Peyer's patch (tissue), 4 donors: ENCODE measurements around the gene TTC28. TPM values are rescaled to one million over a fixed set of nuclear protein-coding genes. Genes with fewer than 3 reads are reported as not detected.

Experiments used
- DNase-seq, 3 donors: peaks; one replicate each; pipeline ENCODE4 v3.0.0-alpha.2; 2017 to 2019
- H3K27ac ChIP-seq, 4 donors: fragments of 200-600 bp; sonication (generic); one replicate each; pipeline ENCODE4 v1.5.1; 2016 to 2019
- H3K27me3 ChIP-seq, 2 donors: fragments of 200-600 bp; sonication (generic); one replicate each; pipeline ENCODE4 v1.5.1; 2019
- H3K36me3 ChIP-seq, 3 donors: fragments of 200-600 bp; sonication (generic); one replicate each; pipeline ENCODE4 v1.5.1; 2016 to 2019
- H3K4me1 ChIP-seq, 4 donors: fragments of 200-600 bp; sonication (generic); one replicate each; pipeline ENCODE4 v1.5.1; 2016 to 2019
- H3K4me3 ChIP-seq, 4 donors: fragments of 200-600 bp; sonication (generic); 1 replicate in 3 of 4; 2 replicates in 1 of 4; pipeline ENCODE4 v1.5.1; 2016 to 2019; ENCODE audit warnings: mild to moderate bottlenecking in 1 of 4
- H3K9me3 ChIP-seq, 4 donors: fragments of 200-600 bp; sonication (generic); one replicate each; pipeline ENCODE4 v1.5.1; 2016 to 2019; ENCODE audit warnings: mild to moderate bottlenecking in 1 of 4
- CTCF ChIP-seq, 6 experiments: fragments of 450-650 bp in 4 of 6; fragments of 200-600 bp in 2 of 6; sonication (generic) in 1 of 6; IDR thresholded peaks; one replicate each; pipeline ENCODE4 v1.5.1; 2017 to 2019; ENCODE audit warnings: antibody characterized with exemption in 6 of 6, mild to moderate bottlenecking in 3 of 6, moderate library complexity in 1 of 6
- POLR2A ChIP-seq, 2 donors: fragments of 450-650 bp; IDR thresholded peaks; one replicate each; pipeline ENCODE4 v1.5.1; 2017; ENCODE audit warnings: antibody characterized with exemption in 2 of 2, mild to moderate bottlenecking in 2 of 2, moderate library complexity in 2 of 2
- total RNA-seq, 4 donors: library from RNA; depleted of rRNA; stranded (reverse); fragments of >200 nt; gene quantifications; one replicate each; pipeline ENCODE4 v1.1.0, GENCODE V29; 2016

Gene TTC28
- total RNA-seq, 4 donors from 2014 or later = 9.1 to 46.4 (median 35.2) TPM

DNA sequence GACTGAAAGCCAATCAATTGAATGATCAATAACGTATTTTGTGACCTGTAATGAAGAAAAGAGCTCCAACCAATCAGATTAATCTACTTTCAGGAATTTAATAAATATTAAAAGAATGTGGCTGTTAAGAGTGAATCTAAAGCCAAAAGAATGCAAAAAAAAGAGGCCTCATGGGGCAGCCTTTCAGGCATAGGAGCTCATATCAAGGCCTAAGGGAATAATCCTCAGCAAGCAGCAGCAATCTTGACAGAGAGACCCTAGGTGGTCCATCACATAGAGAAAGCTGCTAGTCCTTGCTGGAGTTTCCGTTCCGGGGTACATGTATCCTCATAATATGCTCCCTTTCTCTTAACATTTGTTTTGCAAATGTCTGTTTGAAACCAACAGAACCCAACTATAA is 447.4 kb downstream of the TTC28 start:
- Histone ChIP-seq H3K36me3 (no peaks in the 10 kb centered on the region), H3K27me3 (no peaks in the 10 kb centered on the region), H3K4me1 (no peaks in the 10 kb centered on the region), H3K27ac (no peak overlapping the region), H3K4me3 (no peak overlapping the region), H3K9me3 (no peaks in the 10 kb centered on the region)
- DNase-seq = no peak
- TF ChIP-seq POLR2A (IDR thresholded peaks at IDR 0.05) (no peak), CTCF (IDR thresholded peaks at IDR 0.05) (no peak)

DNA sequence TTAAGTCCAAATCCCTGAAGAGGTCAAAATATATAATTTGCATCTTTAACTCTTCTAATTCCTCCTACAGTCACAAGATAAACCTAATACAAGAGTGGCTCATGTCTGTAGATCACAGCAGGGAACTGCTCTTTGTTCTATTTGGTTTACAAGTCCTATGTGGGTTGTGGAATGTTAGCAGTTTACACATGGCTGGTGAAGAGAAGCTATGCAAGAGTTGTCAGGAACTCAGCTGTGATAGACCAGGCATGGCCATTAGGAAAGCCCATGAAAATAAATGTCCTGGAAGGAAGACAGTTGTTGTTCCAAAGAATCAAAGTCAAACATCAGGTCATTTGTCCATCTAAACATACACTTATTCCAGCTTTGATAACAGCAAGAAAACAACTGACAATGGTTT is 448.2 kb downstream of the TTC28 start:
- no peaks in the 10 kb centered on the region for H3K4me1 ChIP-seq
- no peaks in the 10 kb centered on the region for H3K9me3 ChIP-seq
- no peak for DNase-seq
- H3K27ac ChIP-seq = no peak overlapping the region
- no peaks in the 10 kb centered on the region for H3K36me3 ChIP-seq
- no peak for TF ChIP-seq CTCF (IDR thresholded peaks at IDR 0.05)
- no peak for TF ChIP-seq POLR2A (IDR thresholded peaks at IDR 0.05)
- no peak overlapping the region for H3K4me3 ChIP-seq
- no peaks in the 10 kb centered on the region for H3K27me3 ChIP-seq

DNA sequence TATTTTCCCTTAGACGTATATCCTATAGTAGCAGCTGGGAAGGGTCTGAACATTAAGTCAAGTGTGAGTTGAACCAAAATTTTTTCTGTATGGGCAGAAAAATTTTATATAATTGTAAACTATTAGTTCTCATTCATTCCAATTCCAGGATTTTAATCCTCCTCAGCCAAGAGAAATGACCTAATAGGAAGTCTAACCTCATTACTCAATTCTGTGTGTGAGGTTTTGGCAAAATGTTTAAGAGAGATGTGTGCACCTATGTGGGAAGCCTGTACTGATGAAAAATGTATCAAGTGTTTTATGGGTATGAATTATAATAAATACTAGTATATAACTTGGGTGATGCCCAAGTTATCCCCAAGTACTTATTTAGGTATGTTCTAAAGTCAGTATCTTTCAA is 449.0 kb downstream of the TTC28 start:
- H3K4me1 ChIP-seq = no peaks in the 10 kb centered on the region
- H3K9me3 ChIP-seq = no peaks in the 10 kb centered on the region
- no peak for DNase-seq
- TF ChIP-seq POLR2A (IDR thresholded peaks at IDR 0.05) = no peak
- no peak for TF ChIP-seq CTCF (IDR thresholded peaks at IDR 0.05)
- H3K27me3 ChIP-seq = no peaks in the 10 kb centered on the region
- no peaks in the 10 kb centered on the region for H3K36me3 ChIP-seq
- no peak overlapping the region for H3K27ac ChIP-seq
- no peak overlapping the region for H3K4me3 ChIP-seq

DNA sequence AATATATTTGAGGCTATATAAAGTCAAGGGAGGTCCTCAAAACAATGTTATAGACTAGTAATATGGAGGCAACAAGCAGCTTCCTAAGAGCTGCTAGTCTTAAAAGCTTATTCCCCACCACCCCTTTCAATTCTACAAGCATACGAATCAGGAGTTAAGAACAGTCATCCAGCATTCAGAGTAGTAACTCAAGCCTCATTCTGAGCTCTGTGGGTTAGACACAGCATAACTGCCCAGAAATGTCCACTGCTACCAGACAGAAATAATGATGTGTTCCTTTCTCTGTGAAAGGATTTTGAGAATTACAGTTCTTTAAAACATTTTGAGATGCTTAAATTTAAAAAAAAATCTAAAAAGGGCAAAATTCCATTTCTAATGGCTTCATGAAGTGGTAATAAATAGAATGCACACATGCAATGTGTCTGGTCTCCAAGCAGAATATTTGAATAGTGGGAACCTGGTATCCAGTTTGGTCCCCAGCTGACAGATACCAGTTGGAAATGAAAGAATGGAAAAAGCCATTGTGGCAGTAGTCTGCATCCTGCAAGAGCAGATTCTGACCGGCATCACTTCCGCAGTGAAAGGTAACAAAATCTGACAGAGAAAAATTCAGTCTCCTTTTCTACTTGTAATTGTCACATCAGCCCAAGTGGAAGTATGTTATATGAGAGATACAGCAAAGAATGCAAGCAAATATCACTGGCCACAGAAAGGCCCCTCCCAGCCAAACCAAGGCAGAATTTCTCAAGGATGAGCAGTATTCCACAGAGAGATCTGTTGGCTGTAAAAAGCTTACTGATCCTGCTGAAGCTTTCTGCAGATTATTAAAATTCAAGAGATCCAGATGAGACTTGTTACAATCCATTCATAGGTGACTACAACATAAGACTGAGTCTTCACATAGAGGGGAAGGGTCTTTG is 449.8 kb downstream of the TTC28 start:
- H3K4me1 ChIP-seq = no peaks in the 10 kb centered on the region
- TF ChIP-seq CTCF (IDR thresholded peaks at IDR 0.05) (no peak), POLR2A (IDR thresholded peaks at IDR 0.05) (no peak)
- no peaks in the 10 kb centered on the region for H3K36me3 ChIP-seq
- H3K9me3 ChIP-seq = no peaks in the 10 kb centered on the region
- no peak overlapping the region for H3K27ac ChIP-seq
- DNase-seq = no peak
- H3K27me3 ChIP-seq = no peaks in the 10 kb centered on the region
- H3K4me3 ChIP-seq = no peak overlapping the region

DNA sequence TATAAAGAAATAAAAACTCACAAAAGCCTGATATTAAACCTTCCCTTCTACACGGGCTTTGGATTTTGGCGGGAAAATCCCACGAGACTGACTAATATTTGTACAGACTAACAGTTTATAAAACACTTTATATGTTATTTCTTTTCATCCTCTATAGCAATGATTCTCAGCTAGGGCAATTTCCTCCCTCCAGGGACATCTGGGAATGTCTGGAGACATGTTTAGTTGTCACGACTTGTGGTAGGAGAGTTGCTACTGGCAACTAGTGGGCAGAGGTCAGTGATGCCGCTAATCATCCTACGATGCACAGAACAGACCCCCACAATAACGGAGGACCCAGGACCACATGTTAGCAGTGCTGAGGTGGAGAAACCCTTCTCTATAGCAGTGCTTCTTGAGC is 455.8 kb downstream of the TTC28 start:
- no peak for DNase-seq
- H3K27ac ChIP-seq = no peak overlapping the region
- no peaks in the 10 kb centered on the region for H3K4me1 ChIP-seq
- TF ChIP-seq CTCF (IDR thresholded peaks at IDR 0.05) (no peak), POLR2A (IDR thresholded peaks at IDR 0.05) (no peak)
- H3K27me3 ChIP-seq = no peaks in the 10 kb centered on the region
- no peaks in the 10 kb centered on the region for H3K9me3 ChIP-seq
- no peaks in the 10 kb centered on the region for H3K36me3 ChIP-seq
- no peak overlapping the region for H3K4me3 ChIP-seq
